Keratinocyte (primary cell): Measurements from ENCODE around the gene PLEKHH1. TPM values are rescaled to one million over a fixed set of nuclear protein-coding genes. Genes with fewer than 3 reads are reported as not detected.

Experiments used
- DNase-seq: peaks from one replicate; pipeline ENCODE4 v3.0.0-alpha.2; 2011; ENCODE audit warnings: low read depth, missing footprints, low spot score
- FAIRE-seq: peaks from 2 replicates; lab custom pipeline; 2011; peaks lifted over from hg19 to GRCh38; lab: Jason Lieb, UNC
- H2AFZ ChIP-seq: 2 replicates; pipeline ENCODE4 v1.6.0; 2012; ENCODE audit warnings: low read length, control low read depth, inconsistent platforms; ENCODE audit not compliant: control insufficient read depth
- H3K27ac ChIP-seq: 2 replicates; pipeline ENCODE4 v1.5.1; 2011; ENCODE audit warnings: low read length; ENCODE audit not compliant: control insufficient read depth, insufficient read depth
- H3K27me3 ChIP-seq: 3 replicates; pipeline ENCODE4 v1.6.0; 2011; ENCODE audit warnings: low read length; ENCODE audit not compliant: control insufficient read depth, insufficient read depth; ENCODE audit errors: extremely low read depth
- H3K36me3 ChIP-seq, 2 experiments: 2 replicates in 1 of 2; 3 replicates in 1 of 2; pipeline ENCODE4 v1.5.1; 2011; ENCODE audit warnings: low read length in 2 of 2, mild to moderate bottlenecking in 1 of 2; ENCODE audit not compliant: control insufficient read depth in 2 of 2, insufficient read depth in 2 of 2; ENCODE audit errors: extremely low read depth in 1 of 2
- H3K4me1 ChIP-seq: 3 replicates; pipeline ENCODE4 v1.5.1; 2011; ENCODE audit warnings: low read length; ENCODE audit not compliant: control insufficient read depth, insufficient read depth; ENCODE audit errors: extremely low read depth
- H3K4me2 ChIP-seq: 3 replicates; pipeline ENCODE4 v1.6.0; 2011; ENCODE audit warnings: low read depth, low read length; ENCODE audit not compliant: control insufficient read depth, insufficient read depth; ENCODE audit errors: extremely low read depth
- H3K4me3 ChIP-seq, 3 experiments: fragments of 200-600 bp in 1 of 3; sonication (generic) in 1 of 3; 2 replicates in 2 of 3; 3 replicates in 1 of 3; pipeline ENCODE4 v1.5.1; 2011 to 2016; ENCODE audit warnings: low read length in 3 of 3, mild to moderate bottlenecking in 3 of 3, control low read depth in 2 of 3, inconsistent platforms in 1 of 3, low read depth in 1 of 3, mixed read lengths in 1 of 3, mixed run types in 1 of 3, moderate library complexity in 1 of 3; ENCODE audit not compliant: control insufficient read depth in 2 of 3, insufficient read depth in 2 of 3; ENCODE audit errors: extremely low read depth in 1 of 3
- H3K79me2 ChIP-seq: 2 replicates; pipeline ENCODE4 v1.6.0; 2012; ENCODE audit warnings: low read length; ENCODE audit not compliant: control insufficient read depth, insufficient read depth
- H3K9ac ChIP-seq: 3 replicates; pipeline ENCODE4 v1.6.0; 2011; ENCODE audit warnings: low read length; ENCODE audit not compliant: control insufficient read depth, insufficient read depth; ENCODE audit errors: extremely low read depth
- H3K9me1 ChIP-seq: 3 replicates; pipeline ENCODE4 v1.6.0; 2011; ENCODE audit warnings: low read length; ENCODE audit not compliant: control insufficient read depth, insufficient read depth; ENCODE audit errors: extremely low read depth
- H3K9me3 ChIP-seq: 2 replicates; pipeline ENCODE4 v1.5.1; 2012; ENCODE audit warnings: low read depth, low read length; ENCODE audit not compliant: control insufficient read depth
- H4K20me1 ChIP-seq: 3 replicates; pipeline ENCODE4 v1.6.0; 2011; ENCODE audit warnings: low read length; ENCODE audit not compliant: control insufficient read depth, insufficient read depth; ENCODE audit errors: extremely low read depth
- EZH2 ChIP-seq: IDR thresholded peaks from one replicate; pipeline ENCODE4 v1.6.1; 2012; ENCODE audit warnings: inconsistent platforms, mild to moderate bottlenecking, low read length, moderate library complexity
- dilution Hi-C: fragments of 300-500 bp; cut with MboI; formaldehyde crosslinking; loops from one replicate; pipeline ENCODE4 v1.7.0; 2020; ENCODE audit warnings: low sequenced_read_pairs; ENCODE audit not compliant: extremely low pct_ligation_motif_present
- polyA plus RNA-seq, 5 experiments: library from polyadenylated mRNA; depleted of rRNA in 3 of 5; stranded (reverse) in 3 of 5; stranded (forward) in 1 of 5; unstranded in 1 of 5; fragments of >200 nt; gene quantifications; 1 replicate in 1 of 5; 2 replicates in 3 of 5; 3 replicates in 1 of 5; pipeline versions ENCODE4 v1.2.1 to v1.2.3, GENCODE V29; 2011 to 2012; ENCODE audit warnings: missing spikeins in 2 of 5, low read depth in 1 of 5, low replicate concordance in 1 of 5
- TF ChIP-seq, protein P1 (sequence below), 3 experiments: IDR thresholded peaks in 1 of 3; conservative IDR thresholded peaks in 1 of 3; optimal IDR thresholded peaks in 1 of 3; 2 replicates in 2 of 3; 3 replicates in 1 of 3; pipeline versions ENCODE3 to v1.5.1; 2011; ENCODE audit warnings: low read length in 3 of 3, mild to moderate bottlenecking in 3 of 3, moderate library complexity in 2 of 3, control low read depth in 1 of 3, inconsistent platforms in 1 of 3; ENCODE audit not compliant: insufficient read depth in 2 of 3; ENCODE audit errors: extremely low read depth in 1 of 3

Gene PLEKHH1
- polyA plus RNA-seq, 1 donor (not counting 4 experiments of a cell fraction or from before 2014, with no cell fraction given): 4.4 TPM

DNA sequence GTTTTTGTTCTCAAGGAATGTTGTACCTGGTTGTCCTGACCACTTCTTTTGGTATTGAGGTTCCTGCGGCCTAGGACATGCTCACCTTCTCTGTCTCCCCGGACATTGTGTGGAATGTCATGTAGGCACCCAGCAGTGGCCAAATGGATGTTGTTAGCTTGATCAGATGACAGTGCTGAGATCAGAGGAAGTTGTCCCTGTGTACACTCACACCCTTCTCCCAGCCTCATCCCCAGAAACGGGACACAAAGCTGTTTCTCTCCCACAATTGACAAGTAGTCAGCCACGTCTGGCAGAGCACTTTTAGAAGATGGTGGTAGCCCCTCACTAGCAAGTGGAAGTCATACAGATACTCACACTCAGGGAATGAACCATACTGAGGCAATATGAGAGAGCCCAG is 3.0 kb downstream of the PLEKHH1 start:
- H3K9me1 ChIP-seq: no peaks in the 10 kb centered on the region
- H3K36me3 ChIP-seq: peaks cover 0 to 5% of the 10 kb centered on the region in 2 experiments
- no peaks in the 10 kb centered on the region for H3K9me3 ChIP-seq
- no peak for DNase-seq
- H3K4me1 ChIP-seq: peaks cover 11% of the 10 kb centered on the region
- no peak overlapping the region for H3K9ac ChIP-seq
- no peak for TF ChIP-seq EZH2
- TF ChIP-seq, protein P1, sequence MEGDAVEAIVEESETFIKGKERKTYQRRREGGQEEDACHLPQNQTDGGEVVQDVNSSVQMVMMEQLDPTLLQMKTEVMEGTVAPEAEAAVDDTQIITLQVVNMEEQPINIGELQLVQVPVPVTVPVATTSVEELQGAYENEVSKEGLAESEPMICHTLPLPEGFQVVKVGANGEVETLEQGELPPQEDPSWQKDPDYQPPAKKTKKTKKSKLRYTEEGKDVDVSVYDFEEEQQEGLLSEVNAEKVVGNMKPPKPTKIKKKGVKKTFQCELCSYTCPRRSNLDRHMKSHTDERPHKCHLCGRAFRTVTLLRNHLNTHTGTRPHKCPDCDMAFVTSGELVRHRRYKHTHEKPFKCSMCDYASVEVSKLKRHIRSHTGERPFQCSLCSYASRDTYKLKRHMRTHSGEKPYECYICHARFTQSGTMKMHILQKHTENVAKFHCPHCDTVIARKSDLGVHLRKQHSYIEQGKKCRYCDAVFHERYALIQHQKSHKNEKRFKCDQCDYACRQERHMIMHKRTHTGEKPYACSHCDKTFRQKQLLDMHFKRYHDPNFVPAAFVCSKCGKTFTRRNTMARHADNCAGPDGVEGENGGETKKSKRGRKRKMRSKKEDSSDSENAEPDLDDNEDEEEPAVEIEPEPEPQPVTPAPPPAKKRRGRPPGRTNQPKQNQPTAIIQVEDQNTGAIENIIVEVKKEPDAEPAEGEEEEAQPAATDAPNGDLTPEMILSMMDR (optimal IDR thresholded peaks at IDR 0.05 in 1 of 3, IDR thresholded peaks at IDR 0.05 in 1 of 3, conservative IDR thresholded peaks at IDR 0.05 in 1 of 3; ENCODE audit: extremely low read depth in 1 of 3, insufficient read depth in 2 of 3, low read length in 3 of 3): no peak
- H3K4me2 ChIP-seq: no peak overlapping the region
- dilution Hi-C loops: no loop called here
- H3K79me2 ChIP-seq: no peaks in the 10 kb centered on the region
- H3K27me3 ChIP-seq: no peaks in the 10 kb centered on the region
- H3K27ac ChIP-seq: no peak overlapping the region
- no peaks in the 10 kb centered on the region for H4K20me1 ChIP-seq
- no peak for FAIRE-seq
- H2AFZ ChIP-seq: no peak overlapping the region
- no peak overlapping the region for H3K4me3 ChIP-seq

DNA sequence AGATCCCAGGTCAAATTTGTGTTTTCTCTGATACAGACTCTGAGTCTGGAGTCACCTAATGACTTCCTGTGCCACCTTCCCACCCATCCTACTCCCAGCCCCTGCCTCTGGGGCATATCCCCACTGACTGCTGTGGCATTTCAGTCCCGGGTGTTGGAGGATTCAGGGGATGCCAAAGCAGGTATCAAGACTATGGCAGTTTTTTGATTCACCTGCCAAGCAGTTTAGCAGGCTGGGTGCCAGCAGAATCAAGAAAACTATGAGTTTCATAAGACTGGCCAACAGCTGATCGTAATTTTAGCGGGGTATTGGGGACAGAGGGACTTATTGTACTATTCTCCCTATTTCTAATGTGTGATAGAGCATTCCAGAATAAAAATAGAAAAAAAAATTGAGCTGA is 4.6 kb downstream of the PLEKHH1 start:
- FAIRE-seq: no peak
- dilution Hi-C loops: no loop called here
- no peak overlapping the region for H3K9ac ChIP-seq

More for the DNA sequence above, 4.6 kb downstream of the PLEKHH1 start:
- Histone ChIP-seq H4K20me1 (no peaks in the 10 kb centered on the region), H3K27me3 (no peaks in the 10 kb centered on the region), H3K4me1 (peaks cover 11% of the 10 kb centered on the region), H3K9me3 (no peaks in the 10 kb centered on the region), H3K79me2 (no peaks in the 10 kb centered on the region), H3K9me1 (no peaks in the 10 kb centered on the region), H3K27ac (no peak overlapping the region), H3K4me3 (no peak overlapping the region), H3K36me3 (peaks cover 0 to 6% of the 10 kb centered on the region in 2 experiments), H3K4me2 (no peak overlapping the region), H2AFZ (no peak overlapping the region)
- no peak for TF ChIP-seq EZH2
- TF ChIP-seq, protein P1 (optimal IDR thresholded peaks at IDR 0.05 in 1 of 3, IDR thresholded peaks at IDR 0.05 in 1 of 3, conservative IDR thresholded peaks at IDR 0.05 in 1 of 3; ENCODE audit: extremely low read depth in 1 of 3, insufficient read depth in 2 of 3, low read length in 3 of 3): no peak
- no peak for DNase-seq
